Hepatocyte (in vitro differentiated cells): ENCODE results near the gene TXNRD2. TPM values are rescaled to one million over a fixed set of nuclear protein-coding genes. Genes with fewer than 3 reads are reported as not detected.

Experiments used
- DNase-seq: peaks from one replicate; pipeline ENCODE4 v3.0.0-alpha.2; 2016; ENCODE audit warnings: low spot score
- H2AFZ ChIP-seq: fragments of 200-600 bp; sonication (generic); 2 replicates; pipeline ENCODE4 v1.6.0; 2016; ENCODE audit warnings: antibody characterized with exemption, mild to moderate bottlenecking
- H3K27ac ChIP-seq: fragments of 200-600 bp; sonication (generic); 2 replicates; pipeline ENCODE4 v1.5.1; 2016; ENCODE audit warnings: mild to moderate bottlenecking
- H3K27me3 ChIP-seq: fragments of 200-600 bp; sonication (generic); 2 replicates; pipeline ENCODE4 v1.6.1; 2016
- H3K36me3 ChIP-seq: fragments of 200-600 bp; sonication (generic); replicated peaks from 2 replicates; pipeline ENCODE4 v1.5.1; 2016; ENCODE audit warnings: low read depth; ENCODE audit not compliant: insufficient read depth
- H3K4me1 ChIP-seq: fragments of 200-600 bp; sonication (generic); 2 replicates; pipeline ENCODE4 v1.5.1; 2016; ENCODE audit warnings: mild to moderate bottlenecking, moderate library complexity; ENCODE audit not compliant: insufficient read depth
- H3K4me2 ChIP-seq: fragments of 200-600 bp; sonication (generic); 2 replicates; pipeline ENCODE4 v1.6.0; 2016
- H3K4me3 ChIP-seq: fragments of 200-600 bp; sonication (generic); 2 replicates; pipeline ENCODE4 v1.5.1; 2016; ENCODE audit warnings: mild to moderate bottlenecking
- H3K79me2 ChIP-seq: fragments of 200-600 bp; sonication (generic); 2 replicates; pipeline ENCODE4 v1.6.0; 2017; ENCODE audit warnings: mild to moderate bottlenecking
- H3K9me2 ChIP-seq: fragments of 200-600 bp; sonication (generic); replicated peaks from 2 replicates; pipeline ENCODE4 v1.6.0; 2017; ENCODE audit warnings: mild to moderate bottlenecking; ENCODE audit not compliant: insufficient read depth
- H3K9me3 ChIP-seq: fragments of 200-600 bp; sonication (generic); 2 replicates; pipeline ENCODE4 v1.5.1; 2016; ENCODE audit warnings: low read depth, mild to moderate bottlenecking
- H4K20me1 ChIP-seq: fragments of 200-600 bp; sonication (generic); 2 replicates; pipeline ENCODE4 v1.6.0; 2016; ENCODE audit warnings: mild to moderate bottlenecking; ENCODE audit not compliant: insufficient read depth, poor library complexity, severe bottlenecking
- EZH2 ChIP-seq: fragments of 200-600 bp; sonication (generic); IDR thresholded peaks from 2 replicates; pipeline ENCODE4 v1.6.1; 2016; ENCODE audit warnings: antibody characterized with exemption, mild to moderate bottlenecking, borderline replicate concordance
- EZH2phosphoT487 ChIP-seq: fragments of 200-600 bp; sonication (generic); IDR thresholded peaks from one replicate; pipeline ENCODE4 v1.6.1; 2018; ENCODE audit warnings: antibody characterized with exemption, mild to moderate bottlenecking, low read depth, moderate library complexity; ENCODE audit not compliant: unreplicated experiment, severe bottlenecking
- WGBS: methylation state at CpG from one replicate; pipeline ENCODE4 v1.1.6; 2016; ENCODE audit warnings: low lambda C conversion rate; ENCODE audit errors: missing lambda C conversion rate; 5-methylcytosine and 5-hydroxymethylcytosine counted together
- polyA plus RNA-seq: library from polyadenylated mRNA; unstranded; fragments of >200 nt; fragmentation: Nextera tagmentation; extraction: Ambion mirVana; gene quantifications from 2 replicates; pipeline ENCODE4 v1.2.1, GENCODE V29; 2016
- total RNA-seq: library from RNA; depleted of rRNA; stranded (reverse); fragments of >200 nt; gene quantifications from 2 replicates; pipeline ENCODE4 v1.2.3, GENCODE V29; 2014
- TF ChIP-seq, protein P1 (sequence below): fragments of 200-600 bp; sonication (generic); IDR thresholded peaks from 2 replicates; pipeline ENCODE4 v1.5.1; 2016; ENCODE audit warnings: antibody characterized with exemption, mild to moderate bottlenecking; ENCODE audit not compliant: poor library complexity

Gene TXNRD2
- total and polyA plus RNA-seq, 2 experiments from 2014 or later: 0.60 to 2.1 TPM

DNA sequence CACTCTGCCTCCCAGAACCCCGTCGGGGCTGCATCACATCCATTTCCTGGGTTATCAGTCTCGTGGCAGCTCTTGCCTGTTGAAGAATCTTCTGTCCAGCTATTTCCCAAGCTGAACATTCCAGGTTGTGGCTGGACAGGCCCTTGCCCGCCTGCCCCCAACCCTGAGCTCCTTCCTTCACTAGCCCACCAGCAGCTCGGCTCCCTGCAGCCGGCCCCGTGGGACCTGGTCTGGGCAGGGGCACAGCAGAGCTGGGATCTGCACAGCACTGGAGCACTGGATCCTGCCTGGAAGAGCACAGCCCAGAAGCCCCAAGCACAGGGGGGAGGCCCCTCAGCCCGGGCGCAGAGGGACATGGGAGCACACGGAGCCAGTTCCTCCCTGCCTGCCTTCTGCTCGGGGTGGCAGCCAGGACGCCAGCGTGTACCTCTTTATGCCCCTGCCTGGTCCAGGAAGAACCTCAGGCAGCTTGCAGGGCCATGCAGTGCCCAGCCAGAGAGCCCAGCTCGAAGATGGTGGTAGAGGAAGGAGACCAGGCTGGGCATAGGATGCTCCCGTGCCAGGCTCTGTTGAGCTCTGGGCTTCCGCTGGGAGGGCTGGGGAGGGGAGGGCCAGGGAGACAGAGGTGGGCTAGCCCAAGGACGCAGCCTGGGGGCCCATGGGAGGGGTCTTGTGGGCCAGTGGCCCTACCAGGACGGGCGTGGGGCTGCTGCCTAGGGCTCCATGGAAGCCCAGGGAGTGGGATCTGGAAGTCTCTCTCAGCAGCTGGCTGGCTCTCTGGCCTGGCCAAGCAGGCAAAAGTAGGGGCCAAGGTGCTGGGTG, 70.4 kb downstream of the TXNRD2 start:
- Histone ChIP-seq H3K27me3 (no peaks in the 10 kb centered on the region), H2AFZ (no peak overlapping the region), H3K36me3 (no peaks in the 10 kb centered on the region), H4K20me1 (no peaks in the 10 kb centered on the region), H3K4me1 (peaks cover 3% of the 10 kb centered on the region), H3K27ac (no peak overlapping the region), H3K79me2 (no peaks in the 10 kb centered on the region), H3K9me3 (no peaks in the 10 kb centered on the region), H3K9me2 (no peaks in the 10 kb centered on the region), H3K4me3 (no peak overlapping the region), H3K4me2 (no peak overlapping the region)
- WGBS: 95% methylated on average over 18 of the region's 19 CpGs
- TF ChIP-seq EZH2 (no peak), EZH2phosphoT487 (no peak)
- TF ChIP-seq, protein P1, sequence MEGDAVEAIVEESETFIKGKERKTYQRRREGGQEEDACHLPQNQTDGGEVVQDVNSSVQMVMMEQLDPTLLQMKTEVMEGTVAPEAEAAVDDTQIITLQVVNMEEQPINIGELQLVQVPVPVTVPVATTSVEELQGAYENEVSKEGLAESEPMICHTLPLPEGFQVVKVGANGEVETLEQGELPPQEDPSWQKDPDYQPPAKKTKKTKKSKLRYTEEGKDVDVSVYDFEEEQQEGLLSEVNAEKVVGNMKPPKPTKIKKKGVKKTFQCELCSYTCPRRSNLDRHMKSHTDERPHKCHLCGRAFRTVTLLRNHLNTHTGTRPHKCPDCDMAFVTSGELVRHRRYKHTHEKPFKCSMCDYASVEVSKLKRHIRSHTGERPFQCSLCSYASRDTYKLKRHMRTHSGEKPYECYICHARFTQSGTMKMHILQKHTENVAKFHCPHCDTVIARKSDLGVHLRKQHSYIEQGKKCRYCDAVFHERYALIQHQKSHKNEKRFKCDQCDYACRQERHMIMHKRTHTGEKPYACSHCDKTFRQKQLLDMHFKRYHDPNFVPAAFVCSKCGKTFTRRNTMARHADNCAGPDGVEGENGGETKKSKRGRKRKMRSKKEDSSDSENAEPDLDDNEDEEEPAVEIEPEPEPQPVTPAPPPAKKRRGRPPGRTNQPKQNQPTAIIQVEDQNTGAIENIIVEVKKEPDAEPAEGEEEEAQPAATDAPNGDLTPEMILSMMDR: no peak
- DNase-seq: no peak

GRCh38 chr22:19870153-19871022, 71.2 kb downstream of the TXNRD2 start:
- no peak for DNase-seq
- H3K4me1 ChIP-seq: no peaks in the 10 kb centered on the region
- no peak overlapping the region for H3K4me3 ChIP-seq
- no peaks in the 10 kb centered on the region for H3K79me2 ChIP-seq
- no peaks in the 10 kb centered on the region for H3K27me3 ChIP-seq
- no peak overlapping the region for H3K27ac ChIP-seq
- H4K20me1 ChIP-seq: no peaks in the 10 kb centered on the region
- H3K9me3 ChIP-seq: no peaks in the 10 kb centered on the region
- H3K4me2 ChIP-seq: no peak overlapping the region
- TF ChIP-seq EZH2phosphoT487: no peak
- TF ChIP-seq, protein P1: no peak
- no peak for TF ChIP-seq EZH2
- H3K36me3 ChIP-seq: no peaks in the 10 kb centered on the region
- H3K9me2 ChIP-seq: no peaks in the 10 kb centered on the region
- 92% methylated on average over 30 of the region's 30 CpGs for WGBS
- no peak overlapping the region for H2AFZ ChIP-seq

DNA sequence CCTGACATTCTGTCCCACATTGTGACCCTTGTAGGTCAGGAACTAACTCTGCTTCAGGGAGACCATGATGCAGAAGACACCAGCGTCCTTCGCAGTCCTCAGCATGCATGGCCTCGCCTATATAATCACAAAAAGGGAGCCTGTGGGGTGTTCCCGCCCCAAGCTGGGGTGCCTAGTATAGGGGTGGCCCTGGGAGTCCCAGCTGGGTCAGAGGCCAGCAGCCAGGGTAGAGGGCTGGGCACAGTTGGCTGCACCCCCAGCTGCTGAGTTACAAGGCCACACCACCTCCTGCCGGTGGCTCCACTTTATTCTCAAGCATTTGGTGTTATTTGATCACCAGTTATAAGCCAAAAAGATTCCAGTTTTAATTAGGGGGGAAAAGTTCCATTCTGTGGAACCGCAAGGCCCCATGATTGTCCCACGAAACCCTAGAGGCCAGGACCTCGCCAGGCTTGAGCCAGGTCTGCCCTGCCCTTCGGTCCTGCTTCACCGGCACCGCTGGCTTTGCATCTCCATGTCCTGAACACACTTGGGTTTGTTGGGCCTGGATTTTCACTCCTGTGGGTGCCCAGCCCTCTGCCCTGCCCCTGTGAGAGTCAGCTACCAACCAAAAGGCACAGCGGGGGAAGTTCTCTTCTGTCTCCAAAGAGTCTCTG, 72.0 kb downstream of the TXNRD2 start:
- WGBS: 99% methylated on average over 12 of the region's 12 CpGs

More for the DNA sequence above, 72.0 kb downstream of the TXNRD2 start:
- no peaks in the 10 kb centered on the region for H3K27me3 ChIP-seq
- H3K4me2 ChIP-seq: no peak overlapping the region
- TF ChIP-seq EZH2 (no peak), EZH2phosphoT487 (no peak)
- TF ChIP-seq, protein P1: no peak
- H3K36me3 ChIP-seq: no peaks in the 10 kb centered on the region
- DNase-seq: no peak
- no peak overlapping the region for H2AFZ ChIP-seq
- H3K9me2 ChIP-seq: no peaks in the 10 kb centered on the region
- no peak overlapping the region for H3K4me3 ChIP-seq
- no peaks in the 10 kb centered on the region for H3K79me2 ChIP-seq
- H4K20me1 ChIP-seq: no peaks in the 10 kb centered on the region
- no peaks in the 10 kb centered on the region for H3K4me1 ChIP-seq
- no peaks in the 10 kb centered on the region for H3K9me3 ChIP-seq
- no peak overlapping the region for H3K27ac ChIP-seq
